ENCODE measurements around the gene GGA1. TPM values are rescaled to one million over a fixed set of nuclear protein-coding genes. Genes with fewer than 3 reads are reported as not detected.

Gene GGA1
- total and polyA plus RNA-seq, 10 of the 15 experiments (the other 5 are each of a cell fraction or from before 2014, with no cell fraction given) = 1.4 to 79.4 (median 44.4) TPM

- TF ChIP-seq E4F1 (IDR thresholded peaks at IDR 0.05; ENCODE audit: borderline replicate concordance, partially characterized antibody) = peak; percentile 90
- TF ChIP-seq SIX5 (IDR thresholded peaks at IDR 0.05; ENCODE audit: low read depth, low read length, severe bottlenecking) = peak; percentile 63
- no peak for TF ChIP-seq HSF1 (IDR thresholded peaks at IDR 0.05; ENCODE audit: low read depth, low read length)
- TF ChIP-seq SRF (IDR thresholded peaks at IDR 0.05; ENCODE audit: low read depth in 2 of 2, low read length in 2 of 2) = peak in 1 of 2 experiments; percentile 54; a peak in 2 of 4 replicates
- peak; percentile 94 for TF ChIP-seq E2F8 (IDR thresholded peaks at IDR 0.05; ENCODE audit: low read depth, partially characterized antibody)
- peak; percentile 52; the same call in 1 of the 2 replicates for TF ChIP-seq ASH2L (IDR thresholded peaks at IDR 0.05; ENCODE audit: borderline replicate concordance, low read depth)
- no peak for TF ChIP-seq SMAD5 (IDR thresholded peaks at IDR 0.05; ENCODE audit: low read depth)
- TF ChIP-seq ESRRA (IDR thresholded peaks at IDR 0.05; ENCODE audit: low read length) = no peak
- TF ChIP-seq ZNF274 (IDR thresholded peaks at IDR 0.05; ENCODE audit: insufficient read depth, insufficient read length) = no peak
- TF ChIP-seq ATF3 (IDR thresholded peaks at IDR 0.05; ENCODE audit: borderline replicate concordance, extremely low read depth, low read depth, low read length) = no peak
- no peak for TF ChIP-seq SUPT20H (IDR thresholded peaks at IDR 0.05; ENCODE audit: borderline replicate concordance, control insufficient read depth, low read depth, low read length)
- no peak for TF ChIP-seq IRF4 (IDR thresholded peaks at IDR 0.05; ENCODE audit: low read depth, low read length)
- 0 out of 2 replicates have a peak, but pooled peaks have one; percentile 59 for TF ChIP-seq TBL1XR1 (IDR thresholded peaks at IDR 0.05; ENCODE audit: low read depth, low read length)
- TF ChIP-seq BHLHE40 (IDR thresholded peaks at IDR 0.05; ENCODE audit: borderline replicate concordance in 1 of 2, low read depth in 2 of 2, low read length in 1 of 2) = peak; percentile 19 to 74; a peak in 3 of 4 replicates
- peak in 1 of 2 experiments; percentile 44; a peak in 2 of 4 replicates for TF ChIP-seq EP300 (IDR thresholded peaks at IDR 0.05; ENCODE audit: borderline replicate concordance in 1 of 2, control insufficient read depth in 1 of 2, low read depth in 2 of 2, low read length in 2 of 2)
- peak; percentile 40; the same call in 1 of the 2 replicates for TF ChIP-seq POLR2AphosphoS5 (IDR thresholded peaks at IDR 0.05; ENCODE audit: low read length)
Observed at GRCh38 chr22:37608477-37609239, at the start of gene GGA1 (continued).

Measured in GM12878 (cell line).